Measurements from ENCODE around the gene ELN.

ELN gene

DNA sequence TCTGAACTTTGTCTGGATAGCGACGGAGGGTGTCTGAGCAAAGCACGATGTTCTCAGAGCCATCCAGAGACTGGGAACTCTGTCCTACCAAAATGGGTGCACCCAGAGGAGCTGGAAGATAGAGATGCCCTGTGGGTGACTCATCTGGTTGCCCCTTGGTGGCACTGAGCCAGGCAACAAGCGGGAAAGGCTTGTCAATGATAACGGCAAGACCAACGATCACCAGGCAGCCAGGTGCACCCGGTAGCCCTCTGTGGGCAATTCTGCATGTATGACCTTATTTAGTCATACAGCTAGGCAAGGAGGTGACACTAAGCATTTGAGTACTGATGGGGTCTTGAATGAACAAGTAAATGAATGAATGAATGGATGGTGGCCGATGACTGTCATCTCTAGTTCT, 2.8 kb upstream of the ELN start:
- DNase-seq (ENCODE audit: low read depth): no peak
- H3K4me3 ChIP-seq (ENCODE audit: low read depth, low read length): no peak overlapping the region
- no peak for TF ChIP-seq POLR2A (IDR thresholded peaks at IDR 0.05; ENCODE audit: extremely low read depth, insufficient read length)
- TF ChIP-seq, protein P1, sequence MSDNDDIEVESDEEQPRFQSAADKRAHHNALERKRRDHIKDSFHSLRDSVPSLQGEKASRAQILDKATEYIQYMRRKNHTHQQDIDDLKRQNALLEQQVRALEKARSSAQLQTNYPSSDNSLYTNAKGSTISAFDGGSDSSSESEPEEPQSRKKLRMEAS (IDR thresholded peaks at IDR 0.05; ENCODE audit: low read depth, low read length): no peak
- TF ChIP-seq, protein P2, sequence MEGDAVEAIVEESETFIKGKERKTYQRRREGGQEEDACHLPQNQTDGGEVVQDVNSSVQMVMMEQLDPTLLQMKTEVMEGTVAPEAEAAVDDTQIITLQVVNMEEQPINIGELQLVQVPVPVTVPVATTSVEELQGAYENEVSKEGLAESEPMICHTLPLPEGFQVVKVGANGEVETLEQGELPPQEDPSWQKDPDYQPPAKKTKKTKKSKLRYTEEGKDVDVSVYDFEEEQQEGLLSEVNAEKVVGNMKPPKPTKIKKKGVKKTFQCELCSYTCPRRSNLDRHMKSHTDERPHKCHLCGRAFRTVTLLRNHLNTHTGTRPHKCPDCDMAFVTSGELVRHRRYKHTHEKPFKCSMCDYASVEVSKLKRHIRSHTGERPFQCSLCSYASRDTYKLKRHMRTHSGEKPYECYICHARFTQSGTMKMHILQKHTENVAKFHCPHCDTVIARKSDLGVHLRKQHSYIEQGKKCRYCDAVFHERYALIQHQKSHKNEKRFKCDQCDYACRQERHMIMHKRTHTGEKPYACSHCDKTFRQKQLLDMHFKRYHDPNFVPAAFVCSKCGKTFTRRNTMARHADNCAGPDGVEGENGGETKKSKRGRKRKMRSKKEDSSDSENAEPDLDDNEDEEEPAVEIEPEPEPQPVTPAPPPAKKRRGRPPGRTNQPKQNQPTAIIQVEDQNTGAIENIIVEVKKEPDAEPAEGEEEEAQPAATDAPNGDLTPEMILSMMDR (IDR thresholded peaks at IDR 0.05; ENCODE audit: low read depth, low read length): no peak
- no peak for TF ChIP-seq MYC (IDR thresholded peaks at IDR 0.05; ENCODE audit: low read depth, low read length)

DNA sequence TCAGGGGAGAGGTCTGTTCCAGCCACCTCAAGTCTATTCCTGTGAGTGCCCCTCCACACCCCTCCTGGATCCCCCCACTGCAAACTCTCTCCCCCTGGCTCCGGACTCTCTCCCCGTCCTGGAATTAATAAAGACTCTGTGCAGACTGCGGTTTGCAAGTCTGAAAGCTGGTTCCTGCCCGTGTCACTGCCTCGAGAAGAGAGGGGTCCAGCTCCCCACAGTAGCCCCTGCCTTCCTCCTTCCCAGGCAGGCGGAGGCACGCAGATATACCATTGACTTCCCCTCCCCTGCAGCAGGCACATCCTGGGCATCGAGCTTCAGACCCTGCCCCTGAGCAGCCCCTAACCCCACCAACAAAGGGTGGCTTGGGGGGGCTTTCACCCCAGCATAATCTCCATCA, 2.2 kb upstream of the ELN start:
- DNase-seq (ENCODE audit: low read depth): peak; percentile 52
- TF ChIP-seq, protein P1 (IDR thresholded peaks at IDR 0.05; ENCODE audit: low read depth, low read length): no peak
- TF ChIP-seq, protein P2 (IDR thresholded peaks at IDR 0.05; ENCODE audit: low read depth, low read length): no peak
- no peak for TF ChIP-seq MYC (IDR thresholded peaks at IDR 0.05; ENCODE audit: low read depth, low read length)
- TF ChIP-seq POLR2A (IDR thresholded peaks at IDR 0.05; ENCODE audit: extremely low read depth, insufficient read length): no peak
- no peak overlapping the region for H3K4me3 ChIP-seq (ENCODE audit: low read depth, low read length)

DNA sequence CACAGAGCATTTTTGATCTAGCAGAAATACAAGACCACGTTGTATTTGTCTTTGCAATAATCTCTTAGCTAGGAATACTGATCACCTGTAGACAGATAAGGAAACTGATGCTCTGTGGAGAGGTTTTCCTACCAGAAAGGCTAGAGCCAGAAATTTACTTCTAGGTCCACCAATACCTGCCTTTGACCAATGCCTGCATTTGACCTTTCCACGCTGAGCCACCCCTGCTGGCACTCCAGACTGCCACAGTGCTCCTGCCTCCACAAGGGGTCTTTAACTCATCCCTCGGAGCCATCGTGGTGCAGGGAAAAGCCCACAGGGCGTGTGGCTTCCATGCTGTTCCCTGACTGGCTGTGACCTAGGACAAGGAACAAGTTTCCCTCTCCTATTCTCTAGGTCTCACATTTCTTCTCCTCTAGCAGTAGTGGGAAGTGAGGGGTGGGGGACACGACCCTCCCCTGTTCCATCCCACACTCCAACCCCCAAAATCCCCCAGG, 1.5 kb upstream of the ELN start:
- no peak for DNase-seq (ENCODE audit: low read depth)
- no peak overlapping the region for H3K4me3 ChIP-seq (ENCODE audit: low read depth, low read length)
- TF ChIP-seq MYC (IDR thresholded peaks at IDR 0.05; ENCODE audit: low read depth, low read length) (no peak), POLR2A (IDR thresholded peaks at IDR 0.05; ENCODE audit: extremely low read depth, insufficient read length) (no peak)
- TF ChIP-seq, protein P1 (IDR thresholded peaks at IDR 0.05; ENCODE audit: low read depth, low read length): no peak
- TF ChIP-seq, protein P2 (IDR thresholded peaks at IDR 0.05; ENCODE audit: low read depth, low read length): no peak

DNA sequence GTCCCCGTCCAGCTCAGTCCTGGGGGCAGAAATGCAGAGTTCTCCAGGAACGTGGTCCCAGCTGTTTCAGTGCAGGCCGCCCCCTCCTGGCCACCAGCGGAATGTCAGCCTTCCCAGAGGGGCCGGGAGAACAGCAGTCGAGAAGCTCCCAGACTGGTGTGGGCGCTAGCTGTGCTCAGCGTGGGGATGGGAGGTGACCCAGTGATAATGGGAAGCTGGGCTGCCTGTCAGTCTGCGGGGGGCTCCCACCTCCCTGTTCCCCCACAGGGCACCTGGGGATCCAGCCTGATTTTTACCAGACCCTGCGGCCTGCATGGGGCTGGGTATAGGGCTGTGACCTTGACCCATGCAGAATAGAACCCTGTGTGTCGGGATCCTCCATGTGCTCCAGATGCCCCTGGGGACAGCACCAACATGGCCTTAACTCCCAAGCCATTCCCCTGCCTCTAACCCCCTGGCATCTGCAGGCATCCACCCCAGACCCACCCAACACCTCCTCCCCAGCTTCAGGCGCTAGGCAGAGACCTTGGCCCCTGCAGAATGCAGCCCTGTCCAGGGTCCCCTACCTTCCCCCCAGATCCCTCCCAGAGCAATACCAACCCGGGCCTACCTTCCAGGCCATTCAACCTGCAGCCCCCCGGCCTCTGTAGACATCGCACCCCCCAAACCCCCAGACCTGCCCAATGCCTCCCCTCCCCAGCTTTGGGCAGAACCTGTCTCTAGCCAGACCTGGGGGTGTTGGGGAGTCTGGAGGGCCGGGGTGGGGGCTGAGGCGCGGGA, 880 bp upstream of the ELN start:
- peak; percentile 77 for DNase-seq (ENCODE audit: low read depth)
- TF ChIP-seq MYC (IDR thresholded peaks at IDR 0.05; ENCODE audit: low read depth, low read length): 0 out of 2 replicates have a peak, but pooled peaks have one; percentile 44
- TF ChIP-seq, protein P1 (IDR thresholded peaks at IDR 0.05; ENCODE audit: low read depth, low read length): no peak
- TF ChIP-seq, protein P2 (IDR thresholded peaks at IDR 0.05; ENCODE audit: low read depth, low read length): peak; percentile 99
- no peak for TF ChIP-seq POLR2A (IDR thresholded peaks at IDR 0.05; ENCODE audit: extremely low read depth, insufficient read length)
- no peak overlapping the region for H3K4me3 ChIP-seq (ENCODE audit: low read depth, low read length)

DNA sequence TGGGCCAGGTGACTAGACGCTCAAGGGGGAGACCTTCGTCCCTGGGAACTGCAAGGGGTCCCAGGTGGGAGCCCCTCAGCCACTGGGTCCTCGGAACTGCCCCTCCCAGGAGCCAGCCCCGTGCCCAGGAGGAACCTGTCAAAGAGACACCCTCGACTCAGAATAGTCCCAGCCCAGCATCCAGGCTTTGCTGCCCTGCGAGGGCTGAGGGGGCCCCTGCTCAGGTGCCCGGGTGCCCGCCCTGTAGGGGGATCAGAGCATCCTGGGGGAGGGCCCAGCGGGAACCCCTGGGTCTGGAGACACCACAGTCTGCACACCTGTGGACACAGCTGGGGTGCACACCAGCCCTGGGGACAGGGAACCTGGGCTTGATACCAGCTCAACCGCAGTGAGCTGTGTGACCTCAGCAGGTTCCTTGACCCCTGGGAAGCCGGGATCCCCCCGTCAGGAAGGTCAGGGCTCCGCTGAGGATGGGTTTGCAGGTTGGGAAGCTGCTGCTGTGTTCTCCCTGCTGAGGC, 407 bp downstream of the ELN start:
- no peak overlapping the region for H3K4me3 ChIP-seq (ENCODE audit: low read depth, low read length)
- no peak for TF ChIP-seq POLR2A (IDR thresholded peaks at IDR 0.05; ENCODE audit: extremely low read depth, insufficient read length)
- no peak for TF ChIP-seq MYC (IDR thresholded peaks at IDR 0.05; ENCODE audit: low read depth, low read length)
- TF ChIP-seq, protein P1 (IDR thresholded peaks at IDR 0.05; ENCODE audit: low read depth, low read length): no peak
- TF ChIP-seq, protein P2 (IDR thresholded peaks at IDR 0.05; ENCODE audit: low read depth, low read length): no peak
- DNase-seq (ENCODE audit: low read depth): no peak
